Transverse colon (tissue), 4 donors: ENCODE data around the gene CYFIP2.

ENCODE experiments used
- CTCF ChIP-seq, 5 experiments: fragments of 200-600 bp in 3 of 5; fragments of 450-650 bp in 2 of 5; sonication (generic) in 3 of 5; IDR thresholded peaks; 1 replicate in 2 of 5; 2 replicates in 3 of 5; pipeline ENCODE4 v1.5.1; 2016 to 2017; ENCODE audit warnings: antibody characterized with exemption in 5 of 5, inconsistent platforms in 3 of 5, mild to moderate bottlenecking in 2 of 5, moderate library complexity in 1 of 5
- EP300 ChIP-seq: sonication (generic); formaldehyde crosslinking; IDR thresholded peaks from one replicate; pipeline ENCODE4 v1.6.1; 2017; ENCODE audit warnings: antibody characterized with exemption, low read depth
- POLR2A ChIP-seq: fragments of 450-650 bp; IDR thresholded peaks from one replicate; pipeline ENCODE4 v1.6.1; 2016; ENCODE audit warnings: antibody characterized with exemption, mild to moderate bottlenecking, moderate library complexity
- POLR2AphosphoS5 ChIP-seq, 3 donors: sonication (generic); formaldehyde crosslinking; IDR thresholded peaks; one replicate each; pipeline ENCODE4 v1.6.1; 2016; ENCODE audit warnings: antibody characterized with exemption in 3 of 3

- TF ChIP-seq EP300 = no peak
- no peak for TF ChIP-seq POLR2A
- TF ChIP-seq CTCF (IDR thresholded peaks at IDR 0.05) = no peak
- TF ChIP-seq POLR2AphosphoS5 (IDR thresholded peaks at IDR 0.05) = no peak
Measured at GRCh38 chr5:157335534-157336422, 69.9 kb downstream of the CYFIP2 start.
